Activated naive CD8-positive, alpha-beta T cell treated with anti-CD3 and anti-CD28 coated beads, Interleukin-2, amount 50 U/mL, for 24 hours (primary cell): ENCODE results near the gene NRN1L.
A peak's percentile ranks its signal among the peaks of the same experiment; 100 is the strongest.
"Not testable (repeated sequence)": the region's sequence is repeated elsewhere in the genome, so short reads cannot be mapped to it uniquely, and the experiment has no call there.

Experiments
- ATAC-seq: fragments of 150-1000 bp; cut with Tn5 transposase; one replicate; pipeline ENCODE4 v1.10.0; 2021
- DNase-seq: peaks from one replicate; pipeline ENCODE4 v3.0.0; 2021
- H3K27ac Mint-ChIP-seq: one replicate; pipeline ENCODE4 v1.8.0; 2021; ENCODE audit warnings: mild to moderate bottlenecking, mixed read lengths
- H3K27me3 Mint-ChIP-seq: one replicate; pipeline ENCODE4 v1.8.0; 2021; ENCODE audit warnings: mixed read lengths
- H3K36me3 Mint-ChIP-seq: one replicate; pipeline ENCODE4 v1.8.0; 2021; ENCODE audit warnings: low read depth, mixed read lengths
- H3K4me1 Mint-ChIP-seq: one replicate; pipeline ENCODE4 v1.8.0; 2021; ENCODE audit warnings: mixed read lengths
- H3K4me3 Mint-ChIP-seq: one replicate; pipeline ENCODE4 v1.8.0; 2021; ENCODE audit warnings: mild to moderate bottlenecking, moderate library complexity, mixed read lengths
- H3K9me3 Mint-ChIP-seq: one replicate; pipeline ENCODE4 v1.8.0; 2021; ENCODE audit warnings: mixed read lengths

The NRN1L gene

GRCh38 chr16:67884684-67885083, at the start of gene NRN1L:
TSS of gene NRN1L (plus strand) at chr16:67884885. CDS start at chr16:67884904, 19 bp downstream.
- H3K27ac Mint-ChIP-seq = peak within 1 kb of the TSS; percentile 64
- no peaks in the 10 kb centered on the region for H3K4me1 Mint-ChIP-seq
- DNase-seq (no peak), ATAC-seq (no peak)
- H3K36me3 Mint-ChIP-seq = peaks cover 5% of the 10 kb centered on the region
- H3K9me3 Mint-ChIP-seq = no peaks in the 10 kb centered on the region
- H3K4me3 Mint-ChIP-seq = no peak within 1 kb of the TSS
- H3K27me3 Mint-ChIP-seq = no peaks in the 10 kb centered on the region

DNA sequence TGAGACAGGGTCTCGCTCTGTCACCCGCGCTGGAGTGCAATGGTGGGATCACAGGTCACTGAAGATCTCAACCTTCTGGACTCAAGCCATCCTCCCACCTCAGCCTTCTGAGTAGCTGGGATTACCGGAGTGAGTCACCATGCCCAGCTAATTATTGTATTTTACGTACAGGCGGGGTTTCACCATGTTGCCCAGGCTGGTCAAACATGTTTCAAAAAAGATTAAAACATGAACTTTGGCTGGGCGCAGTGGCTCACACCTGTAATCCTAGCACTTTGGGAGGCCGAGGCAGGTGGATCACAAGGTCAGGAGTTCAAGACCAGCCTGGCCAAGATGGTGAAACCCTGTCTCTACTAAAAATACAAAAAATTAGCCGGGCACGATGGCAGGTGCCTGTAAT, 47.5 kb upstream of the NRN1L start:
- not testable (repeated sequence) for DNase-seq, H3K36me3 Mint-ChIP-seq, H3K27ac Mint-ChIP-seq, H3K27me3 Mint-ChIP-seq, ATAC-seq, H3K4me3 Mint-ChIP-seq, H3K9me3 Mint-ChIP-seq
- H3K4me1 Mint-ChIP-seq = peaks cover 20% of the 10 kb centered on the region

- Mint-ChIP-seq H3K4me1 (peaks cover 15% of the 10 kb centered on the region), H3K27ac (no peak overlapping the region), H3K27me3 (no peaks in the 10 kb centered on the region), H3K9me3 (no peaks in the 10 kb centered on the region), H3K4me3 (no peak overlapping the region), H3K36me3 (no peaks in the 10 kb centered on the region)
- no peak for DNase-seq
- ATAC-seq = no peak
These were observed 46.9 kb upstream of the NRN1L start for GRCh38 chr16:67837811-67838210.

GRCh38 chr16:67841198-67841815, 43.4 kb upstream of the NRN1L start:
- ATAC-seq = no peak
- no peak for DNase-seq
- Mint-ChIP-seq H3K27me3 (no peaks in the 10 kb centered on the region), H3K27ac (peak overlapping the region; percentile 97), H3K36me3 (peaks cover 8% of the 10 kb centered on the region), H3K9me3 (no peaks in the 10 kb centered on the region), H3K4me1 (peaks cover 41% of the 10 kb centered on the region), H3K4me3 (peak overlapping the region; percentile 87)

DNA sequence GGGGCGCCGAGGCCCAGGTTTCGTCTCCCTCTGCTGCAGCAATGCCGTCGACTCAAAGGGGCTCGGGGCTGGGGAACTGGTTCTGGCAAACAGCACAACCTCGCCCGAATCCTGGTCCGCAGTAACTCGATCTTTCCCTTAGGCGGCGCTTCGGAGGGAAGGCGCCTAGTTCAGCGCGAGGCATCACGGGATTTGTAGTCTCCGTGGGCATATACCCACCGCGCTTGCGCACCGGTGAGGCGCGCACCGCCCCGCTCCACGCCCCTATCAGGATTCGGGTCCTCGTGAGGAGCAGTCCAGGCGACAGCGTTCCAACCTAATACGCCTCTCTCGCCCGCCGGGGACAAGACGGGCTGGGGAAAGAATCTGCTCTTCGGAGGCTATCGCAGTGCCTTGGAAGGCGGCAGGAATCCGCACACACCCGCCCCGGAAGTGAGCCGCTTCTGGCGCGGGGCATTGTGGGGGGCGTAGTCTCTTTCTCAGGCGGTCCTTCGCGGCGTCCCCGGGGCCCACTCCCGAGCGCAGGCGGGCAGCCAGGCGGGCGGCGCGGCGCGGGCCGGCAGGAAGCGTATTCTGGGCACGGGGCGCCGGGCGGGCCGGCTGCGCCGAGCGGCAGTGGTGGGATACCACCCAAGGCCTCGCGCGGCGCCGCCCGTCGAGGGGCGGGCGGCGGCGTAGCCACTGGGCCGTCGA, 42.7 kb upstream of the NRN1L start, which contains the start of gene THAP11:
Gene THAP11 (plus strand): TSS at position 505 of the 693 bp plus-strand sequence. CDS start 235 bp downstream, outside the sequence.
- Mint-ChIP-seq H3K27me3 (no peaks in the 10 kb centered on the region), H3K4me3 (peak within 1 kb of the TSS; percentile 92), H3K9me3 (no peaks in the 10 kb centered on the region), H3K36me3 (peaks cover 8% of the 10 kb centered on the region), H3K4me1 (peaks cover 41% of the 10 kb centered on the region), H3K27ac (peak within 1 kb of the TSS; percentile 97)
- ATAC-seq (peak; percentile 55), DNase-seq (peak; percentile 94)

- Mint-ChIP-seq H3K9me3 (no peaks in the 10 kb centered on the region), H3K27me3 (no peaks in the 10 kb centered on the region), H3K27ac (peak overlapping the region; percentile 89), H3K4me3 (peak overlapping the region; percentile 92), H3K36me3 (peaks cover 8% of the 10 kb centered on the region), H3K4me1 (peaks cover 43% of the 10 kb centered on the region)
- ATAC-seq = peak; percentile 16
- DNase-seq = peak; percentile 66
These were observed 42.0 kb upstream of the NRN1L start for GRCh38 chr16:67842509-67843342.

DNA sequence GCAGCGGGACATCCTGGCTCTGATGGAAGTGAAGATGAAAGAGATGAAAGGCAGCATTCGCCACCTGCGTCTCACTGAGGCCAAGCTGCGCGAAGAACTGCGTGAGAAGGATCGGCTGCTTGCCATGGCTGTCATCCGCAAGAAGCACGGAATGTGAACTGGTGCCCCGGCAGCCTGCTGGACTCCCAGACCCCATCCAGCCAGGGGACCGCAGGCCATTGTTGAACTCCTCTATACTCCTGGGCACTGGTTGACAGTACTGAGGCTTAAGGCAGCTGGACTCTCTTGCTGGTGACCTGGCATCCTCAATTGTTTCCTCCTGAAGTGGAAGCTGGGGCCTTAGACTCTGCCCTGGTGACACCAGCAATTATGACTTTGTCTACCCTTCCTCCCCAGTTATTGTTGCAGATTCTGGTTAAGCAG, 41.3 kb upstream of the NRN1L start:
- Mint-ChIP-seq H3K36me3 (peaks cover 11% of the 10 kb centered on the region), H3K4me1 (peaks cover 50% of the 10 kb centered on the region), H3K4me3 (peak overlapping the region; percentile 92), H3K9me3 (no peaks in the 10 kb centered on the region), H3K27me3 (no peaks in the 10 kb centered on the region), H3K27ac (peak overlapping the region; percentile 89)
- DNase-seq = no peak
- no peak for ATAC-seq

GRCh38 chr16:67844497-67844896, 40.2 kb upstream of the NRN1L start:
- Mint-ChIP-seq H3K36me3 (peaks cover 11% of the 10 kb centered on the region), H3K4me3 (peak overlapping the region; percentile 92), H3K27ac (peak overlapping the region; percentile 96), H3K9me3 (no peaks in the 10 kb centered on the region), H3K4me1 (peaks cover 55% of the 10 kb centered on the region), H3K27me3 (no peaks in the 10 kb centered on the region)
- ATAC-seq (no peak), DNase-seq (no peak)

DNA sequence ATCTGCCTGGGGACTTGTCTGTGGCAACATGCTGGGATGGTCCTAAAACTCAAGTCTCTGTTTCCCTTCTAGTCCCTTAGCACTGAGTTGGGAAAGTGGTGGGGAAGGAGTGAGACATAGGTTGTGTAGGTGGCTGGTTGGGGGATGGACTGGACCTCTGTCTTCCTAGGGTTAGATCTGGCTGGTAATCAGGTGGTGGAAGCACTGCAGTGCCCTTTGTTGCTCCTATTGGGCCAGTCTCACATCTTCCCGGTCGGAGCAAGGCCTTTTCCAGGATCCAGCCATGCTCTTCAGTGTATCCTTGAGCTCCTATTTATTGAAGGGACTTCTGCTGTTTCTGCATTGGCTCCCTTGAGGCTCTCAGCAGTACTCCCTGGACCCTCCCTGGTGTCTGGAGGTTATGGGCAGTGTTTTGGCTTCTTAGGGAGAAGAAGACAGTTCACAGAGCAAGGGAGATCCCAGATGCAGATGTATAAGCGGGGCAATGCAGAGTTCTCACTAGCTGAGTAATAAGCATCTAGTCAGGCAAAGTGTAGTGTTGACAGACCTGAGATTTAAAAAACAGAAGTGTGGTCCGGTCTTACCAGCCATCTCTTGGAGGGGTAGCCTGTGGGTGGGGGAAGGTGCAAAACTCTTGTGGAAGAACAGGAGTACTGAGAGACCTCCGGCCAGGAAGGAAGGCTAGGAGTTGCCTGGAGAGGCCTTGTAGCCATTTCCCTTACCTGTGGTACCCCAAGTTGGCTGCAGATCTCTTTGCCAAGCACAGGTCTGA, 39.2 kb upstream of the NRN1L start:
- Mint-ChIP-seq H3K27ac (peak overlapping the region; percentile 96), H3K9me3 (no peaks in the 10 kb centered on the region), H3K4me1 (peaks cover 59% of the 10 kb centered on the region), H3K4me3 (peak overlapping the region; percentile 92), H3K27me3 (no peaks in the 10 kb centered on the region), H3K36me3 (peaks cover 14% of the 10 kb centered on the region)
- ATAC-seq (no peak), DNase-seq (no peak)

GRCh38 chr16:67846063-67846319, 38.7 kb upstream of the NRN1L start:
- ATAC-seq (no peak), DNase-seq (no peak)
- peak overlapping the region; percentile 92 for H3K4me3 Mint-ChIP-seq
- H3K27ac Mint-ChIP-seq = peak overlapping the region; percentile 96
- no peaks in the 10 kb centered on the region for H3K9me3 Mint-ChIP-seq
- peaks cover 62% of the 10 kb centered on the region for H3K4me1 Mint-ChIP-seq
- no peaks in the 10 kb centered on the region for H3K27me3 Mint-ChIP-seq
- H3K36me3 Mint-ChIP-seq = peaks cover 14% of the 10 kb centered on the region

DNA sequence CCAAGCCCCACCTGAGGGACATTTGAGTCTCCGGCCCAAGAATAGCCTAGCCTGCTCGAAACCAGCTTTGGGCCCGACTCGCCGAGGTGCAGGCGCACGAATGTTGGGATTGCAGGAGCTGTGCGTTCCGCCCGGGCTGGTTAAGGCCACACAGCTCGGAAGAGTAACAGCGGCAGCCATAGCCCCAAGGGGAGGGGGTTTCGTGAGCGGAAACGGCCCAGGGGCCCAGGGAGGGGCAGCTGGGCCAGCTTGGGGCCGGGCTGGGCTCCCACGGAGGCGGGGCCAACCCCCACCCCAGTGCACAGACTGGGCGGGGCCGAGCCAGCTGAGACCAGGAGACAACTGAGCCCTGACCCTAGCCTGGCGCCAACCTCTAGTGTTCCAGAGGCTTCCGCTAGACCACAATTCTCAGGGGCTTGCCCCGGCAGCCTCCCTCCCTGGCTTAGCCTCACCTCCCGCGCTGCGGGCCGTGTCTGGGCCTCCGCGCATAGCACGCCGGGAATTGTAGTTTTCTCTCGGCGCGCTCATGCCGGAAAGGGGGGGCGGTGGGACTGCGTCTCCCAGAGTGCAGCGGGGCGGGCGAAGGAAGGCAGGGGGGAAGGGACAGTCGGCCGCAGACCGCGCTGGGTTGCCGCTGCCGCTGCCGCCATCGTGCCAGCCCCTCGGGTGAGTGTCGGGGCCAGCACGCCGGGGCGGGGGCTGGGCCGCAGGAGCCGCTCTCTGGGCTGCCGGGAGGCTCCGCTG, 38.2 kb upstream of the NRN1L start, which contains the start of gene NUTF2:
Gene NUTF2 (plus strand): TSS at position 614 of the 744 bp plus-strand sequence. CDS start 18,198 bp downstream, outside the sequence.
- Mint-ChIP-seq H3K27ac (peak within 1 kb of the TSS; percentile 96), H3K9me3 (no peaks in the 10 kb centered on the region), H3K4me3 (peak within 1 kb of the TSS; percentile 92), H3K27me3 (no peaks in the 10 kb centered on the region), H3K4me1 (peaks cover 62% of the 10 kb centered on the region), H3K36me3 (peaks cover 14% of the 10 kb centered on the region)
- ATAC-seq (peak; percentile 72), DNase-seq (peak; percentile 95)

DNA sequence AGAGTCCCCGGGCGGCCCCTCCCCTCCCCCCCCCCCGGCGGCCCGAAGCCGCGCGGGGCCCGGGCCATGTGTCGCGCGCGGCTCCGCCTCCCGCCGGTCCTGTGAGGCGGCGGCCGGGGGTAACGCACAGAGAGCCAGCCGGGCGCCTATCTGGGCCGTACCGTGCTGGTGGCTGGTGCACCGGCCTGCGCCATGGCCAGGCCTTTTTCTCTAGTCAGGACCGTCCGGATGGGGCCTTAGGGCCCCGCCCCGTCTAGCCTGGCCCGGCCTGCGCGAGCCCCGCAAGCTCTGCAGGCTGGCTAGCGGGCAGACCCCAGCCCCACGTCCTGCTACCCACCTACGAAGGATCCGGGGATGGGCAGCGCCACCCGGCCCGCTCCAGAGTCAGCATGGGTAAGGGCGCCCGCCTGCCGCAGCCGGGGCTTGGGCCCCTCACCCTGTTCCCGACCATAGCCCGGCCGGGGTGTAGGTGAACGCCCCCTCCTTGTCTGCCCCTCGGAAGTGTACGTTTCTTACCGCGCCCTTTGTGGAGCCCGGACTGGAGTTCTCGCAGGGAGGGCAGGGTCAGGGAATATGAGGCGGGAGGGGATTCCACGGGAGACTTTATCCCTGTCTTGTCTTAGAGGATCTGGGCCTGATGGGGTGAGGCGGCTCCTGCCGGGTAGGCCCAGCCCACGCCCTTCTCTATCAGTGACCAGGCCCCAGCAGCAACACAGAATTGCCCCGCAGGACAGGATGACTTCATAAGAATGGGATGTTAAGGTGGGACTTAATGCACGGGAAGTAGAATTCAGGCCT, 37.4 kb upstream of the NRN1L start, which contains the start of gene CENPT:
Gene CENPT (minus strand): TSS at position 630 of the 798 bp plus-strand sequence. CDS start 13,834 bp downstream, outside the sequence.
- peak within 1 kb of the TSS; percentile 96 for H3K27ac Mint-ChIP-seq
- no peaks in the 10 kb centered on the region for H3K27me3 Mint-ChIP-seq
- H3K4me1 Mint-ChIP-seq = peaks cover 58% of the 10 kb centered on the region
- H3K4me3 Mint-ChIP-seq = peak within 1 kb of the TSS; percentile 92
- peak; percentile 31 for ATAC-seq
- DNase-seq = no peak
- peaks cover 14% of the 10 kb centered on the region for H3K36me3 Mint-ChIP-seq
- H3K9me3 Mint-ChIP-seq = no peaks in the 10 kb centered on the region

DNA sequence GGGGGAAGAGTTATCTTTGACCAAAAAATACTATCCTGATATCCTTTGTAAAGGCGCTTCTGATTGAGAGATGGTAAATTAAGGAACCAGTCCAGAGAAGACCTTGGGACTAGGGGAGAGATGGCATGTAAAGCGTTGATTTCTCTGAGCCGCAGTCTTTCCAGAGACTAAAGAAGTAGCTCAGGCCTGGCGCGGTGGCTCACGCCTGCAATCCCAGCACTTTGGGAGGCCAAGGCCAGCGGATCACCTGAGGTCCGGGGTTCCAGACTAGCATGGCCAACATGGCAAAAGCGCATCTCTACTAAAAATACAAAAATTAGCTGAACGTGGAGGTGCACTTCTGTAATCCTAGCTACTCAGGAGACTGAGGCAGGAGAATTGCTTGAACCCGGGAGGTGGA, 36.6 kb upstream of the NRN1L start:
- Mint-ChIP-seq H3K36me3 (peaks cover 14% of the 10 kb centered on the region), H3K4me3 (peak overlapping the region; percentile 92), H3K27me3 (no peaks in the 10 kb centered on the region), H3K27ac (peak overlapping the region; percentile 84), H3K4me1 (peaks cover 55% of the 10 kb centered on the region), H3K9me3 (no peaks in the 10 kb centered on the region)
- DNase-seq (no peak), ATAC-seq (no peak)
